ENCODE data around the gene RGL1. TPM values are rescaled to one million over a fixed set of nuclear protein-coding genes. Genes with fewer than 3 reads are reported as not detected.
"Not testable (repeated sequence)": the region's sequence is repeated elsewhere in the genome, so short reads cannot be mapped to it uniquely, and the experiment has no call there.

RGL1 gene
- total RNA-seq, 1 experiment from 2014 or later = 4.8 TPM

GRCh38 chr1:183760661-183761060 lies 44.3 kb upstream of the RGL1 start:
- H3K36me3 Mint-ChIP-seq (ENCODE audit: insufficient read depth, unreplicated experiment) = no peaks in the 10 kb centered on the region
- CTCF ChIA-PET = no interaction called here
- no TSS peak for BruUV-seq (replicated peaks)
- no peak for DNase-seq
- H3K9me3 Mint-ChIP-seq (ENCODE audit: low read depth, unreplicated experiment) = peaks cover 7% of the 10 kb centered on the region
- TF ChIP-seq CTCF (IDR thresholded peaks at IDR 0.05; ENCODE audit: unreplicated experiment) = no peak
- peaks cover 8% of the 10 kb centered on the region for H3K4me1 Mint-ChIP-seq (ENCODE audit: low read depth, unreplicated experiment)
- H3K4me3 Mint-ChIP-seq (ENCODE audit: low read depth, unreplicated experiment) = no peak overlapping the region
- intact Hi-C loops (cut with micrococcal nuclease; ENCODE audit: unreplicated experiment) = no loop called here
- H3K27ac Mint-ChIP-seq (ENCODE audit: unreplicated experiment) = no peak overlapping the region
- no peaks in the 10 kb centered on the region for H3K27me3 Mint-ChIP-seq (ENCODE audit: unreplicated experiment)

GRCh38 chr1:183761871-183762270 lies 43.0 kb upstream of the RGL1 start:
- CTCF ChIA-PET = interaction anchor here (0.6 kb wide), 1 partner anchor 28 kb away, joined by 3 read pairs; no protein-coding TSS in a partner anchor
- Mint-ChIP-seq H3K27ac (ENCODE audit: unreplicated experiment) (no peak overlapping the region), H3K36me3 (ENCODE audit: insufficient read depth, unreplicated experiment) (no peaks in the 10 kb centered on the region), H3K4me3 (ENCODE audit: low read depth, unreplicated experiment) (no peak overlapping the region), H3K4me1 (ENCODE audit: low read depth, unreplicated experiment) (peaks cover 6% of the 10 kb centered on the region), H3K27me3 (ENCODE audit: unreplicated experiment) (no peaks in the 10 kb centered on the region), H3K9me3 (ENCODE audit: low read depth, unreplicated experiment) (peaks cover 7% of the 10 kb centered on the region)
- no peak for DNase-seq
- intact Hi-C loops (cut with micrococcal nuclease; ENCODE audit: unreplicated experiment) = no loop called here
- no TSS peak for BruUV-seq (replicated peaks)
- TF ChIP-seq CTCF (IDR thresholded peaks at IDR 0.05; ENCODE audit: unreplicated experiment) = no peak

GRCh38 chr1:183762856-183763255 lies 42.1 kb upstream of the RGL1 start:
- H3K4me3 Mint-ChIP-seq (ENCODE audit: low read depth, unreplicated experiment); H3K9me3 Mint-ChIP-seq (ENCODE audit: low read depth, unreplicated experiment); intact Hi-C loops (cut with micrococcal nuclease; ENCODE audit: unreplicated experiment); H3K27ac Mint-ChIP-seq (ENCODE audit: unreplicated experiment); BruUV-seq (replicated peaks); H3K4me1 Mint-ChIP-seq (ENCODE audit: low read depth, unreplicated experiment); H3K36me3 Mint-ChIP-seq (ENCODE audit: insufficient read depth, unreplicated experiment); H3K27me3 Mint-ChIP-seq (ENCODE audit: unreplicated experiment); CTCF ChIA-PET; DNase-seq: not testable (repeated sequence)

- H3K4me3 Mint-ChIP-seq (ENCODE audit: low read depth, unreplicated experiment) = no peak overlapping the region
- no peaks in the 10 kb centered on the region for H3K4me1 Mint-ChIP-seq (ENCODE audit: low read depth, unreplicated experiment)
- no peak for TF ChIP-seq CTCF (IDR thresholded peaks at IDR 0.05; ENCODE audit: unreplicated experiment)
- no peaks in the 10 kb centered on the region for H3K36me3 Mint-ChIP-seq (ENCODE audit: insufficient read depth, unreplicated experiment)
- no TSS peak for BruUV-seq (replicated peaks)
- H3K9me3 Mint-ChIP-seq (ENCODE audit: low read depth, unreplicated experiment) = peaks cover 8% of the 10 kb centered on the region
- intact Hi-C loops (cut with micrococcal nuclease; ENCODE audit: unreplicated experiment) = no loop called here
- DNase-seq = no peak
- no peak overlapping the region for H3K27ac Mint-ChIP-seq (ENCODE audit: unreplicated experiment)
- no peaks in the 10 kb centered on the region for H3K27me3 Mint-ChIP-seq (ENCODE audit: unreplicated experiment)
- CTCF ChIA-PET = interaction anchor here (0.6 kb wide), 1 partner anchor 745 kb away, joined by 3 read pairs; no protein-coding TSS in a partner anchor
Observed at GRCh38 chr1:183764981-183765380, 39.9 kb upstream of the RGL1 start.

- no peaks in the 10 kb centered on the region for H3K27me3 Mint-ChIP-seq (ENCODE audit: unreplicated experiment)
Observed at GRCh38 chr1:183769956-183770815, 34.7 kb upstream of the RGL1 start.

More at GRCh38 chr1:183769956-183770815, 34.7 kb upstream of the RGL1 start:
- DNase-seq = no peak
- Mint-ChIP-seq H3K9me3 (ENCODE audit: low read depth, unreplicated experiment) (peaks cover 18% of the 10 kb centered on the region), H3K4me3 (ENCODE audit: low read depth, unreplicated experiment) (no peak overlapping the region), H3K36me3 (ENCODE audit: insufficient read depth, unreplicated experiment) (no peaks in the 10 kb centered on the region), H3K27ac (ENCODE audit: unreplicated experiment) (no peak overlapping the region), H3K4me1 (ENCODE audit: low read depth, unreplicated experiment) (no peaks in the 10 kb centered on the region)
- CTCF ChIA-PET = no interaction called here
- intact Hi-C loops (cut with micrococcal nuclease; ENCODE audit: unreplicated experiment) = no loop called here
- TF ChIP-seq CTCF (IDR thresholded peaks at IDR 0.05; ENCODE audit: unreplicated experiment) = no peak
- BruUV-seq (replicated peaks) = no TSS peak
